DOHH2 (cell line): Measurements from ENCODE around the gene IGSF6.

Source experiments
- EZH2phosphoT487 ChIP-seq: fragments of 200-600 bp; sonication (generic); IDR thresholded peaks from 2 replicates; pipeline ENCODE4 v1.6.1; 2017; ENCODE audit warnings: borderline replicate concordance, mild to moderate bottlenecking, antibody characterized with exemption, low read length, moderate library complexity, mixed read lengths
- TF ChIP-seq, protein P1 (sequence below): fragments of 200-600 bp; sonication (generic); IDR thresholded peaks from one replicate; pipeline ENCODE4 v1.5.1; 2014; ENCODE audit warnings: antibody characterized with exemption, mild to moderate bottlenecking, low read depth, low read length; ENCODE audit not compliant: poor library complexity, severe bottlenecking

DNA sequence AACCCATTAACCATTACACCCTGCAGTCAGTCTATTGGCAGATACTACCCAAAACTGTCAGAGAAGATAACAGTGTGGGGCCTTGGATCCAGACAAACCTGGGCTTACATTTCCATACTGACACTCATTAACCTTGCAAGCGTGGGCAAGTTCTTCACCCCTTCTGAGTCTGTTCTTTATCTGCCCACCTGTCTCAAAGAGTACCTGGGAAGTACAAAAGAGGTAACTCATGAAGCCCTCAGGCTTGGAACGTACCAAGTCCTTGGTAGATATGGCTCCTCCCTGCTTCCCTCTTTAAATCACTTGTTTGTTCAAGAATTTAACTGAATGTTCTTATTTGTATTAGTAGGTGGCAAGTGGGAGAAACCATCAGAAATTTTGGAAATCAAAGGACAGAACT is 2.5 kb upstream of the IGSF6 start:
- TF ChIP-seq, protein P1, sequence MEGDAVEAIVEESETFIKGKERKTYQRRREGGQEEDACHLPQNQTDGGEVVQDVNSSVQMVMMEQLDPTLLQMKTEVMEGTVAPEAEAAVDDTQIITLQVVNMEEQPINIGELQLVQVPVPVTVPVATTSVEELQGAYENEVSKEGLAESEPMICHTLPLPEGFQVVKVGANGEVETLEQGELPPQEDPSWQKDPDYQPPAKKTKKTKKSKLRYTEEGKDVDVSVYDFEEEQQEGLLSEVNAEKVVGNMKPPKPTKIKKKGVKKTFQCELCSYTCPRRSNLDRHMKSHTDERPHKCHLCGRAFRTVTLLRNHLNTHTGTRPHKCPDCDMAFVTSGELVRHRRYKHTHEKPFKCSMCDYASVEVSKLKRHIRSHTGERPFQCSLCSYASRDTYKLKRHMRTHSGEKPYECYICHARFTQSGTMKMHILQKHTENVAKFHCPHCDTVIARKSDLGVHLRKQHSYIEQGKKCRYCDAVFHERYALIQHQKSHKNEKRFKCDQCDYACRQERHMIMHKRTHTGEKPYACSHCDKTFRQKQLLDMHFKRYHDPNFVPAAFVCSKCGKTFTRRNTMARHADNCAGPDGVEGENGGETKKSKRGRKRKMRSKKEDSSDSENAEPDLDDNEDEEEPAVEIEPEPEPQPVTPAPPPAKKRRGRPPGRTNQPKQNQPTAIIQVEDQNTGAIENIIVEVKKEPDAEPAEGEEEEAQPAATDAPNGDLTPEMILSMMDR, result no peak
- TF ChIP-seq EZH2phosphoT487, result no peak
